NCI-H1694 (cell line): ENCODE results near the gene GRM5.
"Not testable (repeated sequence)": the region's sequence is repeated elsewhere in the genome, so short reads cannot be mapped to it uniquely, and the experiment has no call there.

Source experiments
- DNase-seq: peaks from one replicate; lab custom pipeline; 2025; lab: John Stamatoyannopoulos, UW

Gene GRM5

DNA sequence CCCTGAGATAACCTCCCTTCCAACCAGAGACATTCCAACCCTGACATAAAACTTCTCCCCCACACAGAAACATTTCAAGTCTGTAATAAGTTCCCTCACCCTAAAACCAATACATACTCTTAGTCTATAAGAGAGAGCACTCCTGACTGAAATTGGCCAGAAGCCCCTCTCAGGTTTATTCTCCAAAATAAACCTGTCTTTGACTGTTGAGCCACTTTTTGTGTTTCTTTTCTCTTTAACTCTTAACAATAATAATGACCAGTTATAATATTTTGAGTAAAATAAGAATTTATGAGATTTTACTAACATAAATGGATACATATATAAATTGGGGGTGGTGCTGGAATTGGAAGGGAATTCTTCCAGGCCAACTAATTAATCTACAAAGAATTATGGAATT is 93.6 kb downstream of the GRM5 start:
- no peak for DNase-seq

DNA sequence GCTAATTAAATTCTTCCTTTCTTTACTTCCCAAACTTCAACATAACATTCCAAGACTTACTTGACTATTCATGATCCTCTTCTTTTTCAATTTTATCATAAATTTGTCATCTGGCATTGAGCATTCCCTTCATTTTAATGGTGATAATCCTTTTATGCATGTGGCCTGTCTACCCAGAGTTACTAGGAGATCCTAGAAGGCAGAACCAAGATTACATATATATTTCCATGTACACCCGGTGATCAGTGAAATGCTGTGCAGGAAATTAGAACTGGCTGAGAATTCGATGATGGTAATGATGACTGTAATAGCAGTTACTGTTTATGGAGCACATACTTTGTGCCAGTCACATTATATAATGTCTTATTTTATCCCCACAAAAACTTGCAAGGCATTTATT is 104.2 kb downstream of the GRM5 start:
- DNase-seq: not testable (repeated sequence)

DNA sequence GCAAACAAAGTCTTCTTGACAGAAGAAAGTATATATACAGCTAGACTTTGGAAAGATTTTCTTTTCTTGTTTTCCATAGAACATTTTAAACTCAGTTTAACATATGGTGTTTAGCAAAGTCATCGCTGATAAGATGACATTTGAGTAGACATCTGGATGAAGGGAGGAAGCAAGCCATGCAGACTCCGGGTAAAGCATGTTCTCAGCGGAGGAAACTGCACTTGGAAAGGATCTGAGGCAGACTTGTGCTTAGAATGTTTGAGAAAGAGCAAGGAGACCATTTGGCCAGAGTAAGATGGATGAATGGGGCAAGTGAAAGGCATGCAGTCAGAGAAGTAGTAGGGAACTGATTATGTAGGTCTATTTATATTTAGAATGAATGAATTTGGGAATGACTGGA is 105.9 kb downstream of the GRM5 start:
- not testable (repeated sequence) for DNase-seq

DNA sequence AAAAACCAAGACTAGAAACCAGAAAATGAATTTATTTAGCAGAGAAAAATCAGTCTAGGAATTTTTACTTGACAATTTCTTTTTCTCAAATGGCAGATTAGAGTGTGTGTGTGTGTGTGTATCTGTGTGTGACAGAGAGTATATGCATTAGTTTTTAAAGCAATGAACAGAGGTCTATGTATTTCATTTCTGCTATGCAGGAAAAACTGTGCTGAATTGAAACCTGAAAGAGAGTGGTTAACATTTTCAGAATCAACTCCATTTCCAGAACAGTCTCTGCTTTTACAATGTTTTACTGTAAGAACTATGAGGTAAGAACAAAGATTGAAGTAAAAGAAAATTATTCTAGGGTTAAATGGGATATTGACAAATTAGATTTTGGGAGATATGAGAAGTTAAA is 114.8 kb downstream of the GRM5 start:
- no peak for DNase-seq

DNA sequence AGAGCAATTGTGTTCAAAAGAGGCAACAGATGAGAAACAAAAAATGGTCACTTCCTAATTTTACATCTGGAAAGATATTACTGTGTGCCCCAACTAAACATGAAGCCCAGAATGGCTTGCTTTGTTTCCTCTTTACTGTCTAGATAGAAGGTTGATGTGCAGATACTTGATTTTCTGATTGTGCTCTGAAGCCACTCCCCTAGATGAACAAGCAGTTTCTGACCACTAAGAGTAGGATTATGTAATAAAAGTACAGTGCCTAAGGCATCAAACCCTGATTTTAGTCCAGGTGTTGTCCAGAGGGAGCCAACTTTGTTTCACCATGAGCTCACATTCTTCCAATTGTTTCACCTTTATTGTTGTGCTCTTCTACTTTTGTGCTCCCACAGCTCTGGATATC is 116.9 kb downstream of the GRM5 start:
- not testable (repeated sequence) for DNase-seq

DNA sequence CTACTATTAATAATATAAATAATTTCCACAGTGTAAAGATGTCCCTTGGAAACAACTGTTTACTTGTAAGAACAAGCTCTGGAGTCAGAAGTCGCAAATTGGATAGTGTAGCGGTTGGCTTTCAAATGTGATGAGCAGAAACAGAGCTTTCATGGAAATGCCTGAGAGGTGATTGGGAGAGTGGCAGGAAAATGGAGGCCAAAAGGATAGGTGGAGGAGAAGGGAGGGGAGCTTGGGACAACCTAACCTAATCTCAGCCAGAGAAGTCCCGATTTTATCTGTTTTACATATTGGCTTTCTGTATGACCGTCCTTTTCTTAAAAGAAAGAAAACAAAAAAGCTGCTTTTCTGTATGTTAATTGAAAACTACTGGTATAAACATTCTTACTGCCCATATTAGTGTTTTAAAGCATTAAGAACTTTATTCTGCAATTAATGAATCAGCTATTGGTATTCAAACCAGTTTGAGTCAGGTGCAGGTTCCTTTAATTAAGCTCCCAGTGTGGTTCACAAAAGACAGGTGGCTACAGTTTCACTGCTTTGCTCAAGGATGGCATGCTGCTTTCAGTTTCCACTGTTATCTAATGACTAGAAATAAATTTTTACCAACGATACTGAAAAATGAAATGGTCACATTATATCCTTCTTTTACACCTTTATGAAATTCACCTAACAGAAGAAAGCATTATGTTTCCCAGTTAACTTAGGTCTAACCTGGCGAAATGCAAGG is 117.8 kb downstream of the GRM5 start:
- DNase-seq: not testable (repeated sequence)

DNA sequence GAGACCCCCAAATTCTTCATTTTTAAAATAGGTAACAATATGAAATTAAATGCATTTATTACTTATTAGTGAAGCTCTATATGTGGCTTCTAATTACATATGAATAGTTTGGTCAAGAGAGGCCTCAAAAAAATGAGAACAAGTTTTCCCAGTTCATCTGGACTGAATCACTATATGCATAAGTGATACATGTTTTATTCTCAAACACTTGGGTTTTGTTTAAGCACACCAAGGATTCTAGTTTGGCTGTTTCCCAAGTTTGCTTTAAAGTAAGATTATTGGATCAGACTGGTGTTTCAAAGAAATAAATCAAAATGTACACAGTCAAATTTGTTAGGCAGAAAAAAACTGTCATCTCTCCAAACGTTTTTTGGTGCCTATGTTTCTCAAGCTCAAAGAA is 136.1 kb downstream of the GRM5 start:
- DNase-seq: not testable (repeated sequence)

DNA sequence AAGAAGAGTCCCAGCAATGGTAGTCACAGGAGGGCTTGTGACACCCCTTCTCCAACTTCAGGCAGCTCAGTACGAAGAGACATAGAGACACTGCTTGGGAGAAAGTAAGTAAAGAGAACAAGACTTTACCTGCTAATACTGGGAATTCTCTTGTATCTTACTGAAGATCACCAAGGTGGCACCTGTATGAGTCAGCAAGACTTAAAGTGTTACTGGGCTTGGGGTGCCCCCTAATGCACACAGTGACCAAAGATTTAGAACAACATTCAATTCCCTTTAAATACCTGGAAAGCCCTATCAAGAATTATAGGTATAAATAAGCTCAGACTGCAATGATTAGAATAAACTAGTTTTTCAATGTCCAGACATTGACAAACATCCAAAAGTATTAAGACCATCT is 148.7 kb downstream of the GRM5 start:
- DNase-seq: not testable (repeated sequence)

DNA sequence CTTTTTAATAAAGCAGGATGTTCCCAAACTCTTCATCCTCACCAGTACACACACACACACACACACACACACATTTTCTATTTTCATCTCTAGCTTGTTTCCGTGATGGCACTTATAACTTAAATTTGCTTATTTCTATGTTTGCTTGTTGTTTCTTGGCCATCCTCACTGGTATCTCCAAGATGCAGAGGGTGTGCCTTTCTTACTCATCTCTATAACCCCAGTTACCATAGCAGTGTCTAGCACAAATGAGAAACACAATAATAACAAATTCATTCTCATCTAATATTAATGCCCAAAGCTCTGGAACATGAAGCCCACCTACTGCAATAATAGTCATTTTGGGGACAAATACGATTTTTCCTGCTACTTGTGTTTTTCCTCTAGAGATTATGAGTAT is 156.3 kb downstream of the GRM5 start:
- no peak for DNase-seq

DNA sequence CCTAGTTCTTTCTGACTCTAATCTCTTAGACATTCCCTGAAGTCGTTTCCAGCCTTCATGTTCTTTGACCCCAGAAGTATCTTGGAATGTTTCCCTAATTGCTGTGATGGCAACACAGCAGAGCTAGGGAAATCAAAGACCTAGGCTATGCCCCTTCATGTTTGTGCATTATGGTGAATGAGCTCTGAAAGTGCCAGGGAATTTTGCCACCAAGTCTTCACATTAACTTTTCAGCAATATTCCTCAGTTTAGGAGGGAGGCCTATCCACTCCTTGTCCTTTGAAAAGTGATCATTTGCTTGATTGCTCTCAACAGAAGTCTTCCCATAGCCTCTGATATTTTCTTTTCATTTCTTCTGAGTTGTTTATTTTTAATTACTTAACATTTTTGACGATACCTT is 164.3 kb downstream of the GRM5 start:
- not testable (repeated sequence) for DNase-seq

DNA sequence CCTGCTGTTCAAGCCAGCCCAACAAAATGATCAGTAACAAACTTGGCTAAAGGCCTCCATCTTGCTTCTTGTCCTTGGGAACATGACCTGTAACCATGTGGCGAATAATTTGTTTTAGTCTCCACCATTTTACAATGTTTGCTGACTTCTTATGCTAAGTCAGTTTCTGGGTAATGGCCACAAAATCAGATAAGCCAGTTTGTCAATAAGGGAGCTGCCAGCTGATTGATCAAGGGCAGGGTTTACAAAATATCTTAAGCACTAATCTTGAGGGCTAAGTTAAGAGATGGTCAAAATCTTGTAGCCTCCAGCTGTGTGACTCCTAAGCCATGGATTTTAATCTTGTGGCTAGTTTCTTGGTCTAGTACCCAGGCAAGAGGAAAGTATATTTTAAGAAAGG is 176.9 kb downstream of the GRM5 start:
- DNase-seq: not testable (repeated sequence)

DNA sequence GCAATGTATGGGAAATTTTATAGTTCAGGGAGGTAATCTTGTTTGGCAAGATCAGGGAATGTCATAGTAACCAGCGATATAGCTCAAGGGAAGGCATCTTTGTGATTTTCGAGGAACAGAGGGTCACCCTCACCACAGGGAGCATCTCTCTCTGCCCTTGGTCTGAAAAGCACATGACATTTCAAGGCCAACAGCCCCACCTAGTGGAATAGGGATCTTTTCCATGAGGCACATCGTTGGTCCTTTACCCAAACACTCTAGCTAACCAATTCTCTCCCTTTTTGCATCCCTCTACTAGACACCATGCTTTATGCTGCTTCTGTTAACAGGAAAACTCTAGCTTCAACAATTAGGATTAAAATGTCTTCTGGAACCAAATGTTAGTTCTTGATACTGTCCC is 179.0 kb downstream of the GRM5 start:
- peak; percentile 7 for DNase-seq

DNA sequence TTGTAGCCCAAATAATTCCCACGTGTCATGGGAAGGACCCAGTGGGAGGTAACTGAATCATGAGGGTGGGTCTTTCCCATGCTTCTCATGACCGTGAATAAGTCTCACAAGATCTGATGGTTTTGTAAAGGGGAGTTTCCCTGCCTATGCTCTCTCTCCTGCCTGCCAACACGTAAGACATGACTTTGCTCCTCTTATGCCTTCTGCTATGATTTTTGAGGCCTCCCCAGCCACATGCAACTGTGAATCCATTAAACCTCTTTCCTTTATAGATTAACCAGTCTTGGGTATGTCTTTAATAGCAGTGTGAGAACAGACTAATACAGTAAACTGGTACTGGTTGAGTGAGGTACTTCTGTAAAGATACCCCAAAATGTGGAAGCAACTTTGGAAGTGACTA is 183.0 kb downstream of the GRM5 start:
- DNase-seq: not testable (repeated sequence)

DNA sequence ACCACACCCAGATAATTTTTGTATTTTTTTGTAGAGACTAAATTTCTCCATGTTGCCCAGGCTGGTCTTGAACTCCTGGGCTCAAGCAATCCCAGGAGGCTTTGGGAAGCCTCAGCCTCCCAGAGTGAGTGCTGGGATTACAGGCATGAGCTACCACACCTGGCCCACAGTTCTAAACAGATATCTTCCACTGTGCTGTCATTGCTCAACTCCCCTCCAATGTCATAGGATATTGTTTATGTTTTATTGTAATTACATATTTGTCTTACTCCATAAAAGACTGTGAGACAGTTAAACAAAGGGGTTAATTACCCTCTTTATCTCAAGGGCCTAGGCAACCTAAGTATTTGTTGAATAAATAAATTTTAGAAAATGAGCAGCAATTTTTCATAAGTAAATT is 204.2 kb downstream of the GRM5 start:
- DNase-seq: no peak

DNA sequence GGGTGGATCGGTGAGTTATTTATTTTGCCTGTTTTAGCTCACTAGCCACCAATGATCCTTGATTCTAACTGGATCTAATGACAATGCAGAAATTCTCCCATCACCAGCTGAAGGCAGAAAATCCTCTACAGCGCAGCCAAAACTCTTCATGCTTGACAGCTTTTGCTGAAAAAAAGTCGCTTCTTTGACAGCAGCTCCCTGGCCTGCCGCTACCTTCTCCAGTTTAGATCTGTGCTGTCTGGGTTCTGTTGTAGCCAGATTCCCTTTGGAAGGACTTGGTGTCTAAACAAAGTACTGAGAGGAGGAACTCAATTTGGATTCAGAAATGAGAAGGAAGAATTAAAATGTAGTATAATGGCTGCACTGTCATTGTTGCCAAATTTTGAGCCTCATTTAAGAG is 205.4 kb downstream of the GRM5 start:
- not testable (repeated sequence) for DNase-seq

DNA sequence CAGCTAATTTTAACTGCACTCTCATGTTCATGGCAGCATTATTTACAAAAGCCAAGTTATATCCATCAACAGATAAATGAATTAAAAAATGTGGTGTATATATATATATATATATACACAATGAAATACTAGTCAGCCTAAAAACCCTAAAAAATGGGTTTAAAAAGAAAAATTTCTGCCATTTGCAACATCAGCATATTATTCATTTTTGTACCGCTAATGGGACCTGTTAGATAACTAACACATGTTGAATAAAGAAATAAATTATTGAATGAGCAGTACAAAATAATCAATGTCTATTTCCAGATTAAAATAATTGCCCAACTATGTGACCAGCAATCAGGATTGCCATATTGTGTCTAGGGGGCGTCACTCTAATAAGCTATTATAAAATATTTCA is 211.8 kb downstream of the GRM5 start:
- DNase-seq: not testable (repeated sequence)

DNA sequence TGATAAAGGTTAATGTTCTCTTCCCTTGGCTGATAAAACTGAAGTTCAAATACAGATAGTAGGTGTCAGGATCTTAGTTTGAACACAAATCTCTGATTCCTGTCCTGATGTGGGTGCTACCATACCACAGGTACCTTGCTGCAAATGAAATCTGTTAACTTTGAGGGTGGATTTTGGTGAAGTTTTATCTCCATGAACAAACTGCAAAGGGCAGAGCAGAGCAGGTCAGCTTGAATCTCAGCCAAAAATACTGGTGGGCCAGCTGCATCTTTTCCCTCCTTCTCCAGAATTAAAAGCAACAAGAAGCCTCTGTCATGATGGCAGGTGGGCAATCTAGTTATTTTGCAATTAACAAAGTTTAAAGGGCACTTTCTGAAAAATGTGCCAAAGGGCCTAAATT is 214.2 kb downstream of the GRM5 start:
- DNase-seq: not testable (repeated sequence)

DNA sequence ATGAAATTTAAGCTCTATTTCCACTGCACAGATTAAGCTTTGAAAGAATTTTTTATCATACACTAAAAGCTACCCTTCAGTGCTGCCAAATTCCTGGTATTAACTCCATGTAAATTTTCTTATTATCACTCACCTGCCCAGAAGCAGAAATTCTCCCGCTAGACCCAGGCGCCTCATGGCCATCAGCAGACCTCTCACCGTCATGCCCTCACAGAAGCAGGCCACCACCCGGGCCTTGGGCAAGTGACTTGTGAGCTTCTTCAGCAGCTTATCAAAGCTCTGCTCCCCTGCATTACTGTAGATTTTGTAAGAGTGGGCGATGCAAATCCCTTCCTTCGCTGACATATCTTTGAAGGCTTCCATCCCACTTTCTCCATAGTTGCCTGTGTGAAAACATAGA is 216.0 kb downstream of the GRM5 start:
- not testable (repeated sequence) for DNase-seq

DNA sequence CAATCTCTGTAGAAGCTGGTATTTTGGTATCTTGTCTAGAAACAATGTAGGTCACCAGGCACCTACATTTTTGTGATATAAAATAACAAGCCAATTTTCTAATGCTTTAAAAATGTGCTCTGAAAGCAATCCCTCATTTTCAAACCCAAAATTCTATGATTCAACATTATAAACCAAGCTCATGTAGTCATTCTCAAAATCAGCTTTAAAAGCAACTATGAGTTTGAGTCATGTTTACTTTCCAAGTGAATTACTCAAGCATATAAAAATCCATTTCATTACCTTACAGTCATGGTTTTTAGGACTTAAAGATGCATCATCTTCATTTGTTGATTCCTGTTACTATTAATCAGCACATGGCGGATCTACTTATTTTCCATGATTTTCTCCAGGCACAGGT is 216.4 kb downstream of the GRM5 start:
- DNase-seq: no peak

DNA sequence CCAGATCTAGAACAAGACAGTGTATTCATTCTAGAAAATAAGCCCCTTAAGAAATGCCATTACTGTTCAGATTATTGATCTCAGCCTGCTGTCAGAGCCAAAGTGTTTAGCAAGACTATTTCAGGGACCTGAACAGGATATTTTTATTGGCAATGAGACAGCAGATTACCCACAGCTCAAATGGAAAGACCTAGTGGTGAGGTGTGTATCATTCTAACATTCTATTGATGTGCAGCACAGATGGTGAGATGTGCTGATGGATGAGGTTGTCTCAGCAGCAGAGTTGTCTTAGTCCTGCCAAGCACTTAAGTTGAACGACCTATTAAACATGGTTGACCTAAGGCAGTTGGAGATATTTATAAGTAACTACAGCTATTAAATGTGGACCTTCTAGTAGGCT is 219.5 kb downstream of the GRM5 start:
- not testable (repeated sequence) for DNase-seq

DNA sequence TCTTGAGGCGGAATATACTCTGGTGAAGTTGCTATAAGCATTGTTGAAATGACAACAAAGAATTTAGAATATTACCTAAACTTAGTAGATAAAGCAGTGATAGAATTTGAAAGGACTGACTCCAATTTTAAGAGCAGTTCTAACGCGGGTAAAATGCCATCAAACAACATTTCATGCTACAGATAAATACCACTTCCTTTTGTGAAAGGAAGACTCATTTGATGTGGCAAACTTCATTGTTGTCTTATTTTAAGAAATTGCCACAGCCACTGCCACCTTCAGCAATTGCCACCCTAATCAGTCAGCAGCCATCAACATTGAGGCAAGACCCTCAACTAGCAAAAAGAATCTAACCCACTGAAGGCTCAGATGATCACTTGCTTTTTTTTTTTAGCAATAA is 220.8 kb downstream of the GRM5 start:
- DNase-seq: not testable (repeated sequence)

DNA sequence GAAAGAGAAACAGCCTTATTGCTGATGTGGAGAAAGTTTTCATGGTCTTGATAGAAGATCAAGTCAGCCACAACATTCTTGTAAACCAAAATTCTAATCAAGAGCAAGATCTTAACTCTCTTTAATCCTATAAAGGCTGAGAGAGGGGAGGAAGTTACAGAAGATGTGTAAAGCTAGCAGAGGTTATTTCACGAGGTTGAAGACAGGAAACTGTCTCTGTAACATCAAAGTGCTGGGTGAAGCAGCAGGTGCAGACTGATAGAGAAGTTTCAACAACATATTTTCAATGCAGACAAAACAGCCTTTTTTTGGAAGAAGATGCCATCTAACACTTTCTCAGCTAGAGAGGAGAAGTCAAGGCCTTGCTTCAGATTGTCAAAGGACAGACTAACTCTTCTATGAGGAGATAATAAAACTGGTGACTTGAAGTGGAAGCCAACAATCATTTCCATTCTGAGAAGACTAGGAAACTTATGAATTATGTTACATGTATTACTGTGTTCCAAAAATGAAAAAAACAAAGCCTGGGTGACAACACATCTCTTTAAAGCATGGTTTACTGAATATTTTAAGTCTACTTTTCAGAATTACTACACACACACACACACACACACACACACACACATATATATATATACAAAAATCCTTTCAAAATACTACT is 221.9 kb downstream of the GRM5 start:
- DNase-seq: not testable (repeated sequence)

DNA sequence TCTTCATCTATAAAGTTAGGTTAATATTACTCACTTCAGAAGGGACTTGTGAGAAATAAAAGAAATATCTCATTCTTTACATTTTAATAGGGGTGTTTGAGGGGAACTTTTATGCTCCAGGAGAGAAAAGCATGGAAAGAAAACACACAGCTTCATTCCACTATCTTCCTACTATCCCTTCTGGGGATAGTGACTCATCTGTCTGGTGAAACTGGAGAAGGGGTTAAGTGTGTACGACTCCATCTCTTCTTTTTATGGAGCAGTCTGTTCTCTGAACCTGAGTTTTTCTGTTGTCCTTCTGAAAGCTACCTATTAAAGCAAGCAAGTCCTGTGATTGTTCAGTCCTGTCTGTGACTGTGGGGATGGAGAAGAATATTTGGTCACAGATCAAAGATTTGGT is 227.6 kb downstream of the GRM5 start:
- DNase-seq: not testable (repeated sequence)

DNA sequence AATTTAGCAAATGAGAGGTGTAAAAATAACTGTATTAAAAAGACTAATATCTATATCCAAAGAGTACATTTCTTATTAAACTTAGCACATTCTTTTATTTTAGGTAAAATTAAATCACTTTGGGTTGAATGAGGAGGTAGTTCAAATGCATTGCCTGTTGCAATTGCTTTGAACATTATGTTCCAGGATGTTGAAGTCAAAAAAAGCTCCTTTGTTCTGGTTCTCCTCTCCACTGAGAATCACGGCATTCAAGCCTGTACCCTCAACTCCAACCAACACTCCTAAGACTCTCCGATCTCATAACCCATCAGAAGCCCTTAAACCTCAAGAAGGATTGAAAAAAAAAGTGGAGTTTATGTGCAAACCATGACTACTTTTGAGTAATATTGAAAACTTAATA is 230.1 kb downstream of the GRM5 start:
- not testable (repeated sequence) for DNase-seq
